Measurements from ENCODE around the gene CPXM1. TPM values are rescaled to one million over a fixed set of nuclear protein-coding genes. Genes with fewer than 3 reads are reported as not detected.

The CPXM1 gene
- total RNA-seq, 6 experiments from 2014 or later: 0.10 TPM; not detected in 5

- H3K36me3 Mint-ChIP-seq (ENCODE audit: low read depth): peaks cover 9% of the 10 kb centered on the region; the same call in 1 of the 2 replicates
- DNase-seq: no peak
- no peak overlapping the region for H3K4me3 Mint-ChIP-seq
- TF ChIP-seq CTCF (IDR thresholded peaks at IDR 0.05): no peak
- H3K9me3 Mint-ChIP-seq: peaks cover 4% of the 10 kb centered on the region; the same call in 1 of the 2 replicates
- peaks cover 22% of the 10 kb centered on the region for H3K4me1 Mint-ChIP-seq (ENCODE audit: low read depth)
- no peak overlapping the region for H3K27ac Mint-ChIP-seq
- peaks cover 54% of the 10 kb centered on the region for H3K27me3 Mint-ChIP-seq (ENCODE audit: insufficient read depth)
These were observed 3.8 kb upstream of the CPXM1 start for GRCh38 chr20:2804041-2804828.

- DNase-seq: no peak
- TF ChIP-seq CTCF (IDR thresholded peaks at IDR 0.05): no peak
- Mint-ChIP-seq H3K4me1 (ENCODE audit: low read depth) (peaks cover 21% of the 10 kb centered on the region), H3K27ac (no peak overlapping the region), H3K4me3 (no peak overlapping the region), H3K9me3 (peaks cover 4% of the 10 kb centered on the region; the same call in 1 of the 2 replicates), H3K36me3 (ENCODE audit: low read depth) (peaks cover 9% of the 10 kb centered on the region; the same call in 1 of the 2 replicates), H3K27me3 (ENCODE audit: insufficient read depth) (peaks cover 50% of the 10 kb centered on the region)
These were observed 880 bp upstream of the CPXM1 start for GRCh38 chr20:2801286-2801728.

- peaks cover 4% of the 10 kb centered on the region; the same call in 1 of the 2 replicates for H3K9me3 Mint-ChIP-seq
- peaks cover 9% of the 10 kb centered on the region; the same call in 1 of the 2 replicates for H3K36me3 Mint-ChIP-seq (ENCODE audit: low read depth)
- no peak for TF ChIP-seq CTCF (IDR thresholded peaks at IDR 0.05)
- peak overlapping the region; percentile 82 for H3K4me3 Mint-ChIP-seq
- H3K4me1 Mint-ChIP-seq (ENCODE audit: low read depth): peaks cover 17% of the 10 kb centered on the region
- H3K27me3 Mint-ChIP-seq (ENCODE audit: insufficient read depth): peaks cover 41% of the 10 kb centered on the region
- no peak for DNase-seq
- no peak overlapping the region for H3K27ac Mint-ChIP-seq
These were observed 523 bp downstream of the CPXM1 start for GRCh38 chr20:2799688-2800520.

GRCh38 chr20:2799271-2799670 is 1.2 kb downstream of the CPXM1 start:
- peaks cover 9% of the 10 kb centered on the region; the same call in 1 of the 2 replicates for H3K36me3 Mint-ChIP-seq (ENCODE audit: low read depth)
- peaks cover 44% of the 10 kb centered on the region for H3K27me3 Mint-ChIP-seq (ENCODE audit: insufficient read depth)
- peaks cover 17% of the 10 kb centered on the region for H3K4me1 Mint-ChIP-seq (ENCODE audit: low read depth)
- H3K9me3 Mint-ChIP-seq: peaks cover 4% of the 10 kb centered on the region; the same call in 1 of the 2 replicates
- no peak overlapping the region for H3K27ac Mint-ChIP-seq
- no peak for DNase-seq
- no peak for TF ChIP-seq CTCF (IDR thresholded peaks at IDR 0.05)
- no peak overlapping the region for H3K4me3 Mint-ChIP-seq

GRCh38 chr20:2798814-2799213 is 1.6 kb downstream of the CPXM1 start:
- Mint-ChIP-seq H3K4me3 (no peak overlapping the region), H3K9me3 (peaks cover 4% of the 10 kb centered on the region; the same call in 1 of the 2 replicates), H3K27ac (no peak overlapping the region), H3K4me1 (ENCODE audit: low read depth) (peaks cover 17% of the 10 kb centered on the region), H3K27me3 (ENCODE audit: insufficient read depth) (peaks cover 40% of the 10 kb centered on the region), H3K36me3 (ENCODE audit: low read depth) (peaks cover 9% of the 10 kb centered on the region; the same call in 1 of the 2 replicates)
- TF ChIP-seq CTCF (IDR thresholded peaks at IDR 0.05): no peak
- no peak for DNase-seq
